Mesenchymal stem cell (in vitro differentiated cells and primary cell): ENCODE data around the gene VPS37B.

Experiments used
- DNase-seq: peaks from one replicate; pipeline ENCODE4 v3.0.0-alpha.2; 2013
- H2AFZ ChIP-seq: one replicate; pipeline ENCODE4 v1.6.1; 2013; ENCODE audit warnings: low read depth, mild to moderate bottlenecking, control low read depth, inconsistent platforms, low read length, moderate library complexity
- H2AK5ac ChIP-seq: 2 replicates; pipeline ENCODE4 v1.6.1; 2013; ENCODE audit warnings: low read length, moderate library complexity, mild to moderate bottlenecking, inconsistent platforms; ENCODE audit not compliant: severe bottlenecking
- H2BK120ac ChIP-seq: one replicate; pipeline ENCODE4 v1.6.1; 2013; ENCODE audit warnings: low read depth, mild to moderate bottlenecking, inconsistent platforms, low read length, moderate library complexity
- H2BK12ac ChIP-seq, 2 experiments: one replicate each; pipeline ENCODE4 v1.6.1; 2013; ENCODE audit warnings: inconsistent platforms in 2 of 2, low read length in 2 of 2, mild to moderate bottlenecking in 2 of 2, moderate library complexity in 2 of 2, control low read depth in 1 of 2
- H2BK15ac ChIP-seq: one replicate; pipeline ENCODE4 v1.6.1; 2013; ENCODE audit warnings: mild to moderate bottlenecking, low read depth, inconsistent platforms; ENCODE audit not compliant: poor library complexity, severe bottlenecking
- H2BK5ac ChIP-seq: 2 replicates; pipeline ENCODE4 v1.6.1; 2013; ENCODE audit warnings: low read depth, mild to moderate bottlenecking, low read length, control low read depth, inconsistent platforms; ENCODE audit not compliant: poor library complexity, severe bottlenecking
- H3K14ac ChIP-seq, 2 experiments: one replicate each; pipeline ENCODE4 v1.6.1; 2013; ENCODE audit warnings: inconsistent platforms in 2 of 2, low read length in 2 of 2, control low read depth in 1 of 2, mild to moderate bottlenecking in 1 of 2, moderate library complexity in 1 of 2
- H3K18ac ChIP-seq, 2 experiments: one replicate each; pipeline ENCODE4 v1.6.1; 2013; ENCODE audit warnings: inconsistent platforms in 2 of 2, low read length in 2 of 2, control low read depth in 1 of 2, low read depth in 1 of 2, mild to moderate bottlenecking in 1 of 2
- H3K23ac ChIP-seq, 2 experiments: one replicate each; pipeline ENCODE4 v1.6.1; 2013; ENCODE audit warnings: inconsistent platforms in 2 of 2, low read length in 2 of 2, mild to moderate bottlenecking in 2 of 2, moderate library complexity in 2 of 2, control low read depth in 1 of 2
- H3K27ac ChIP-seq: 2 replicates; pipeline ENCODE4 v1.5.1; 2013; ENCODE audit warnings: mild to moderate bottlenecking, moderate library complexity, low read length, control low read depth, inconsistent platforms; ENCODE audit not compliant: poor library complexity, severe bottlenecking
- H3K27me3 ChIP-seq, 2 experiments: 2 replicates each; pipeline versions ENCODE4 v1.6.1 to v1.7.0; 2013; ENCODE audit warnings: low read length in 2 of 2, mild to moderate bottlenecking in 2 of 2, moderate library complexity in 2 of 2, control low read depth in 1 of 2, inconsistent platforms in 1 of 2; ENCODE audit not compliant: control insufficient read depth in 1 of 2, insufficient read depth in 1 of 2
- H3K36me3 ChIP-seq, 2 experiments: 2 replicates each; pipeline versions ENCODE4 v1.6.1 to v1.7.0; 2013; ENCODE audit warnings: low read length in 2 of 2, control low read depth in 1 of 2, inconsistent platforms in 1 of 2, low read depth in 1 of 2, mild to moderate bottlenecking in 1 of 2; ENCODE audit not compliant: insufficient read depth in 2 of 2, control insufficient read depth in 1 of 2
- H3K4ac ChIP-seq, 2 experiments: one replicate each; pipeline ENCODE4 v1.6.1; 2013; ENCODE audit warnings: inconsistent platforms in 2 of 2, low read length in 2 of 2, mild to moderate bottlenecking in 2 of 2, moderate library complexity in 2 of 2, control low read depth in 1 of 2, low read depth in 1 of 2
- H3K4me1 ChIP-seq: 2 replicates; pipeline ENCODE4 v1.6.1; 2013; ENCODE audit warnings: low read depth, low read length, control low read depth; ENCODE audit not compliant: control insufficient read depth, insufficient read depth
- H3K4me2 ChIP-seq: 2 replicates; pipeline ENCODE4 v1.6.1; 2013; ENCODE audit warnings: low read length, mild to moderate bottlenecking, inconsistent platforms; ENCODE audit not compliant: poor library complexity, severe bottlenecking
- H3K4me3 ChIP-seq, 2 experiments: 2 replicates each; pipeline versions ENCODE4 v1.5.1 to v1.7.0; 2013; ENCODE audit warnings: low read length in 2 of 2, mild to moderate bottlenecking in 2 of 2, control low read depth in 1 of 2, low read depth in 1 of 2; ENCODE audit not compliant: insufficient read depth in 1 of 2
- H3K79me1 ChIP-seq: replicated peaks from 2 replicates; pipeline ENCODE4 v1.6.1; 2013; ENCODE audit warnings: mild to moderate bottlenecking, control low read depth, low read length, inconsistent platforms; ENCODE audit not compliant: poor library complexity, severe bottlenecking
- H3K9ac ChIP-seq: 2 replicates; pipeline ENCODE4 v1.7.0; 2013; ENCODE audit warnings: mild to moderate bottlenecking, low read length, moderate library complexity
- H3K9me3 ChIP-seq: 2 replicates; pipeline ENCODE4 v1.7.0; 2013; ENCODE audit warnings: mild to moderate bottlenecking, low read length; ENCODE audit not compliant: control insufficient read depth
- H4K8ac ChIP-seq: one replicate; pipeline ENCODE4 v1.6.1; 2013; ENCODE audit warnings: inconsistent platforms, mild to moderate bottlenecking, low read length, moderate library complexity
- H4K91ac ChIP-seq: one replicate; pipeline ENCODE4 v1.6.1; 2013; ENCODE audit warnings: mild to moderate bottlenecking, low read length, inconsistent platforms
- WGBS: methylation state at CpG from one replicate; pipeline ENCODE4 v1.1.7; 2013; ENCODE audit warnings: mixed read lengths; 5-methylcytosine and 5-hydroxymethylcytosine counted together

VPS37B gene

GRCh38 chr12:122870867-122871664 is 24.9 kb downstream of the VPS37B start:
- Histone ChIP-seq H4K8ac (peak overlapping the region; percentile 78), H3K36me3 (peaks cover 45 to 48% of the 10 kb centered on the region in 2 experiments), H2BK12ac (no peak overlapping the region), H3K23ac (no peak overlapping the region), H2AFZ (no peak overlapping the region), H2BK15ac (no peak overlapping the region), H2BK120ac (peak overlapping the region; percentile 71), H3K27me3 (no peaks in the 10 kb centered on the region), H2AK5ac (peak overlapping the region; percentile 79), H3K9me3 (no peaks in the 10 kb centered on the region), H4K91ac (peak overlapping the region; percentile 81), H3K4ac (peak overlapping the region; percentile 81 to 83), H3K4me3 (peak overlapping the region in 1 of 2 experiments; percentile 69), H3K79me1 (peaks cover 25% of the 10 kb centered on the region), H3K4me2 (peak overlapping the region; percentile 51), H3K27ac (peak overlapping the region; percentile 76), H3K9ac (peak overlapping the region; percentile 87), H3K4me1 (peaks cover 25% of the 10 kb centered on the region), H3K14ac (no peak overlapping the region), H2BK5ac (no peak overlapping the region), H3K18ac (peak overlapping the region; percentile 85 to 92)
- DNase-seq = peak; percentile 63
- 63% methylated on average over 15 of the region's 15 CpGs for WGBS

- peaks cover 29% of the 10 kb centered on the region for H3K79me1 ChIP-seq
- WGBS = 97% methylated on average over 8 of the region's 11 CpGs
- no peak for DNase-seq
These were observed 25.6 kb downstream of the VPS37B start for GRCh38 chr12:122870163-122870842.

GRCh38 chr12:122869207-122869973 is 26.5 kb downstream of the VPS37B start:
- WGBS = over 99% methylated on average over 7 of the region's 8 CpGs
- no peak overlapping the region for H3K4me2 ChIP-seq
- H3K4ac ChIP-seq = no peak overlapping the region
- no peak overlapping the region for H3K4me3 ChIP-seq
- H2AFZ ChIP-seq = no peak overlapping the region
- no peak overlapping the region for H2BK15ac ChIP-seq
- H3K14ac ChIP-seq = no peak overlapping the region
- peaks cover 61 to 65% of the 10 kb centered on the region in 2 experiments for H3K36me3 ChIP-seq
- H4K91ac ChIP-seq = no peak overlapping the region
- no peak overlapping the region for H4K8ac ChIP-seq
- no peak overlapping the region for H3K27ac ChIP-seq
- DNase-seq = no peak
- peaks cover 37% of the 10 kb centered on the region for H3K4me1 ChIP-seq
- H3K9me3 ChIP-seq = no peaks in the 10 kb centered on the region
- no peak overlapping the region for H2BK5ac ChIP-seq
- H3K79me1 ChIP-seq = peaks cover 29% of the 10 kb centered on the region
- H3K23ac ChIP-seq = no peak overlapping the region
- H3K27me3 ChIP-seq = no peaks in the 10 kb centered on the region
- no peak overlapping the region for H3K9ac ChIP-seq
- no peak overlapping the region for H2BK120ac ChIP-seq
- H3K18ac ChIP-seq = no peak overlapping the region
- no peak overlapping the region for H2BK12ac ChIP-seq
- H2AK5ac ChIP-seq = no peak overlapping the region

More at GRCh38 chr12:122870163-122870842, 25.6 kb downstream of the VPS37B start:
- Histone ChIP-seq H3K4me2 (no peak overlapping the region), H3K36me3 (peaks cover 53 to 56% of the 10 kb centered on the region in 2 experiments), H2BK5ac (no peak overlapping the region), H3K18ac (peak overlapping the region in 1 of 2 experiments; percentile 27), H2BK12ac (no peak overlapping the region), H3K27me3 (no peaks in the 10 kb centered on the region), H3K9me3 (no peaks in the 10 kb centered on the region), H2AK5ac (peak overlapping the region; percentile 40), H3K4me3 (peak overlapping the region in 1 of 2 experiments; percentile 69), H3K27ac (no peak overlapping the region), H2BK15ac (peak overlapping the region; percentile 38), H2AFZ (no peak overlapping the region), H3K14ac (no peak overlapping the region), H4K91ac (no peak overlapping the region), H3K23ac (no peak overlapping the region), H4K8ac (no peak overlapping the region), H2BK120ac (no peak overlapping the region), H3K4me1 (peaks cover 28% of the 10 kb centered on the region), H3K4ac (peak overlapping the region in 1 of 2 experiments; percentile 37), H3K9ac (peak overlapping the region; percentile 87)
